GM19025 (cell line): ENCODE measurements around the gene OSBPL9.
"Not testable (repeated sequence)": the region's sequence is repeated elsewhere in the genome, so short reads cannot be mapped to it uniquely, and the experiment has no call there.

ENCODE experiments used
- ATAC-seq: cut with Tn5 transposase; IDR thresholded peaks from one replicate; pipeline ENCODE4 v1.9.1; 2021; ENCODE audit warnings: mild to moderate bottlenecking, low read depth, moderate library complexity; ENCODE audit not compliant: unreplicated experiment

OSBPL9 gene

GRCh38 chr1:51758310-51758709 lies 141.4 kb downstream of the OSBPL9 start:
- no peak for ATAC-seq

DNA sequence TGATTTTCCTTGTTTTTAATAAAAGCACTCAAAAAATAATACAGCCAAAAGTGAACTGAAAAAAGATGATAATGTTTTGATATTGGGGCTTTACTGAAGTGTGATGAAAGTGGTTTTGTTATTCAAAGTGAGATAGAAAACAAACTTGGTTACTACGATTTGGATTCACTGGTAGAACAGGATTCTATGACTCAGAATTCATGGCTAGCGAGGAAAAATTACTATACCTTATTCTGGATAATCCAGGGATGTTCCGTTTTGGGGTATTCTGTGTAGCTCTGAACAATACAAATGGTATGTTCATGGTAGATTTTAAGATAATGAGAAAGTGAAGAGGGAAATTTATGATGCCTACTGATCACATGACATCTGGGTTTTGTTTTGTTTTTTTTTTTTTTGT lies 144.0 kb downstream of the OSBPL9 start:
- no peak for ATAC-seq

DNA sequence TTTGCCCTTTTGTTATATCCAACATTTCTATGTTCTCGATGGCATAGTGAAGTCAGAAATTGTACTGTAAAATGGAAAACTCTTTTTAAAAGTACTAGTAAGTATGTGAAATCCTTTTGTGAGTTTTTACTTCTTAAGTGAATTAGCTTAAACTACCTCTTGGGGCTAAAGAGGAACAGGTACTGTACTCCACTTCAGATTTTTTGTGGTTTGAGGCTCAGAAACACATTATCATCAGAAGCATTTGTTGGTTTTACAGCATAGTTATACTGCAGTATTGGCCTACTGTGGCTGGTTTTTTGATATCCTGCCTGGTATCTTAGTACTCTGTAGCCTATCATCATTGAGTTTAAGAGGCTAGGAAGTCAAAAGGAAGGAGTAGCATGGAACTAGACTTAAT lies 144.5 kb downstream of the OSBPL9 start:
- ATAC-seq = no peak

DNA sequence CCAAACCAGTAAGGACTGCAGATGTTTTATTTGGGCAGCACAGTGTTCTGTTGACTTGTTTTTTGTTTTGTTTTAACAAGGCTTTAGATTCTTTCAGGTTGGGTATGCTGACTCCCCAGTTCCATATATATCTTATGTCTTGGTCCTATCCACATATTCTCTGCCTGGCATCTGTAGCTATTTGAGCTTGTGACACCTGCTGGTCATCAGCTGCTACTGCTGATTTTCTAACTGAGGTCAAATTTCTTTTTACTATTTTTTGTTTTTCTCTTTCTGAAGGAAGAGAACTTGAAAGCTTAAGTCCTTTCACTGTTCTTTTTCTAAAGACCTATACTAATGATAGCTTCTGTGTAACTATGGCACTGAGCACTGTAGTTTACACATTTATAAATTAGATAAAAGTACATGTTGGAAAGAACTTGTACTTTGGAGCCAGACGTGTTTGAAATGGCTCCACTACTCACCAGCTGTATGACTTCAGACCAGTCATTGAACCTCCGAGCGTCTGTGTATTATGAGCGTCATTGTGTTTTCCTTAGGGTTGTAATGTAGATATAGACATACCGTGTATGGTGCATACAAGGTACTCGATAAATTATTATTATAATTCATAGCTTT lies 152.2 kb downstream of the OSBPL9 start:
- ATAC-seq = no peak

GRCh38 chr1:51776408-51776807 lies 159.5 kb downstream of the OSBPL9 start:
- ATAC-seq = no peak

- no peak for ATAC-seq
Measured at GRCh38 chr1:51780927-51781326, 164.0 kb downstream of the OSBPL9 start.

GRCh38 chr1:51784997-51785421 lies 168.1 kb downstream of the OSBPL9 start:
- no peak for ATAC-seq

DNA sequence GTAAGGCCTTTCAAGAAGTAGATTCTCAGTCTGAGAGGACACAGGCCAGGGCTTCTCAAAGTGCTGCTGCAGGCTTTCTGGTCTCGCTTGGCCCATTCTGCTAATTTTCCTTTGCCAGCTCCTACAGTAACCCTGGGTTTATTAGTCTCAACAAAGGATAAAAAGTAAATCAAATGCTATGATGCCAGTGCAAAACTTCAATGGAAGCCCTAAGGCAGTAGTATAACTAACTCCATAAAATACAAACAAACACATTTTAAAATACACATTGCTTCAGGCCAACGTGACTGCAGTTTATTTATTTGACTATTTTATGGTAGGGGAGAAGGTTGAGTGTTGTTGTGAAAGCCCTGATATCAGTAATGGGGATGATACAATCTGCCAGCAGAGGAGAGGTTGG lies 172.0 kb downstream of the OSBPL9 start:
- ATAC-seq = no peak

DNA sequence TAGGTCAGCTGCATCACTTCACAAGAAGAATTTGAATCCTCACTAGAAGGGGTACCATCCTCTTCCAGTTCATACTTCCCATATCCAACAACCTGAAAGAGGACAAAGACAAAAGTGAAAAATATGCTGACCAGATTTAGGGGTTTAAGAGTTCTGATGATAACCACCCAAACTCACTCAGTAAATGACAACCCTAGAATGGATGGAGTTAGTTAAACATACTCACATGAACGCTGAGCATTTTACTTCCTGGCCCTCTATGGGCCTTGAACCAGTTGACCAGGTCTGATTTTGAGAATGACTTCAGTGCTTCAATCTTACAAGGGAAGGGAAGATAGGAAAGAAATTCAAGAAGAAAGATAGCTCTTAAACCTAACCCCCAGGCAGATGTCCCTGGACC lies 172.4 kb downstream of the OSBPL9 start:
- no peak for ATAC-seq

DNA sequence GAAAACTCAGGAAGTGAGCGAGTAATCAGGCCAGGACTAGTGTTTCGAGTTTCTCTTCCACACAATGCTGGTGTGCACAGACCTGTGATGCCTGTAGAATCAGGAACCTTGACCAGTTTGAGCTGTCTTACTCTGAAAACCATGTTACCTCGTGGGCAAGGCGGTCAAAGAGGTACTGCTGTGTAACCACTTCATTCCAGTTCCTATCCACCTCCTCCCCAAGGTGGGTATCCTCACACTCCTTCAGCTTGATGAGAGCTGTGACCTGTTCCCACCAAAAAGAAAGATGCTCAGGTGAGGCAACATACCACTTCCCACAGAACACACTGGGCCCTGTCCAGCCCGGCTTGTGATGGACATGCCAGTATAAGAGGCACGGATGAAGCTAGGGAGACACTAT lies 173.5 kb downstream of the OSBPL9 start:
- ATAC-seq = no peak

- no peak for ATAC-seq
Measured at GRCh38 chr1:51791888-51792287, 175.0 kb downstream of the OSBPL9 start.

GRCh38 chr1:51792864-51793263 lies 176.0 kb downstream of the OSBPL9 start:
- ATAC-seq = no peak

DNA sequence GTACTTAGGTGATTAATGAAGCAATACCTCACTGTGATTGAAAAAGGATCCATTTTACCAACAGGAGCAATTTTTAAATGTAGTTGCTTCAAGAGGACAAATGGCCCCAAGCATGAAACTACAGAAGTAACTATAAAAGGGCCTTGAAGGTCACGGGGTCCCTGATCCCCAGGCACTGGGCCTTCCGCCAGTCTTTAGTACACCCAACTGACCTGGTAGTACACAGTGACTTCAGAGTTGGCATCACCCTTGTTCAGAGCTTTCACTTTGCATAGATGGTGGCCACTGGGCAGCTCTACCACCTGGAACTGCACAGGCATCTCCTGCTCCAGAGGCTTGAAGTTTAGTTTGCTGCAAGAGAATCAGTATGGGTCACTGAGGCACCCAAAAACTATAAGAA lies 177.4 kb downstream of the OSBPL9 start:
- ATAC-seq = no peak

GRCh38 chr1:51794868-51795267 lies 178.0 kb downstream of the OSBPL9 start:
- no peak for ATAC-seq

- no peak for ATAC-seq
Measured at GRCh38 chr1:51799372-51799771, 182.5 kb downstream of the OSBPL9 start.

DNA sequence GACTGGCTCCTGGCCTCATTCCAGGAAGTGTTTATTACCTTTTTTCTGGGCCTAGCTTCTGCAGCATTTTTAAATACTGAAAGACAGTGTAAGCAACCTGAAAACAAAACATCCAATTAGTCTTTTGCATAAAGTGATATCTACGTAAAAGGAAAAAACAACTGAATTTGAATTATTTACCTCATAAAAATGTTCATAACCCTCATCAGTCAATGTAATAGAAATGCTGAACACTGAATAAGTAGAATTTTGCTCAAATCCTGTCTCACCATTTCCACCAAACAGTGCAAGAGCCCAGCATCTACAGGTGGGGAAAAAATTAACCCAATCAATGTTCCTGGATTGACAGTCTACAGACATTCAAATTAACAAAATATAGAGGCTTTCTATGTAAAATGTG lies 197.6 kb downstream of the OSBPL9 start:
- ATAC-seq = no peak

DNA sequence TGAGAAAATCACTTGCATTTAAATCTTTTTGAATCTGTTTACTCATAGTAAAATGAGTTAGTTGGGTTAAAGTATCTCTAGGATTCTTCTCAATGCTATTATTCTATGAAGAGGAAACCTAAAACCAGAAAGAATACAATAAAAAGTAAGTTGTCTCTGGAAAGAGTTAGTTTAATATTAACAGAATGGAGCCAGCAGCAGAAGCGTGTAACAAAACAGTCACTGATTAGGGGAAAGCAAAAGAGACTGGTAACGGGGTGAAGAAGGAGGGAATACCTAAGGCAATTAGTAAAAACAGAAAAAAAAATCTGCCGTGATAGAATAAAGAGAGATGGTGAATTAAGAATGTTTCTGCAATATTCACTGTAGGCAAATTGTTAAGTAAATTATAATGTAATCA lies 201.6 kb downstream of the OSBPL9 start:
- no peak for ATAC-seq

DNA sequence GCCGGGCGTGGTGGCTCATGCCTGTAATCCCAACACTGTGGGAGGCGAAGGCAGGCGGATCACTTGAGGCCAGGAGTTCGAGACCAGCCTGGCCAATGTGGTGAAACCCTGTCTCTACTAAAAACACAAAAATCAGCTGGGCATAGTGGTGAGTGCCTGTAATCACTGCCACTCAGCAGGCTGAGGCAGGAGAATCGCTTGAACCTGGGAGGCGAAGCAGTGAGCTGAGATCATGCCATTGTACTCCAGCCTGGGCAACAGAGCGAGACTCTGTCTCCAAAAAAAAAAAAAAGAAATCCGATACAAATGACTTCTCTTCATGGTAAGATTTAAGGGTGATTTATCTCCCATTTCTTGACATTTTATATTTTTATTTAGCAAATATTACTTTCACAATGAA lies 202.1 kb downstream of the OSBPL9 start:
- not testable (repeated sequence) for ATAC-seq

GRCh38 chr1:51819810-51820209 lies 202.9 kb downstream of the OSBPL9 start:
- ATAC-seq = no peak

DNA sequence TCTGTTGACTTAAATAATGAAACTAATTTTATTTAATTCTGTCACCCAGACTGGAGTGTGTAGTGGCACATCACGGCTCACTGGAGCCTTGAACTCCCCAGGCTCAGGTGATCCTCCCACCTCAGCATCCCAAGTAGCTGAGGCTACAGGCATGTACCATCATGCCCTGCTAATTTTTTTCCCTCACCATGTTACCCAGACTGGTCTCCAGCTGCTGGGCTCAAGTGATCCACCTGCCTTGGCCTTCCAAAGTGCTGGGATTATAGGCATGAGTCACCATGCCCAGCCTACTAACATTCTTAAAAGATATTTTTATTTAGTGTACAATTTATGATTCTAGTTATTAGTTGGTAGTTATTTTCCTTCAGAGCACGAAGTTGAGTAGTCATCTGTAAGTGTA lies 212.2 kb downstream of the OSBPL9 start:
- no peak for ATAC-seq

DNA sequence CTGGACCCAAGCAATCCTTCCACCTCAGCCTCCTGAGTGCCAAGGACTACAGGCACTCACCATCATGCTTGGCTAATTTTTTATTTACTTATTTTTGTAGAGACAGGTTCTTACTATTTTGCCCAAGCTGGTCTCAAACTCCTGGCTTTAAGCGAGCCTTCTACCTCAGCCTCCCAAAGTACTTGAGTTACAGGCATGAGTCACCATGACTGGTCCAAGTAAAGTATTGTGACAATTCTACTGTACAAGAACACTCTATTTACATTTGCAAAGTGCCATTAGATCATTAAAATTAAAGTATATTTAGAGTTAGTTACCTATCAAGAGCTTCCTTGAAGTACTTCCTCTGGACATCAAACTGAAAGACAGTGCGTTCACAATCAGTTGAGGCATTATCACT lies 216.8 kb downstream of the OSBPL9 start:
- ATAC-seq = no peak

GRCh38 chr1:51837243-51837642 lies 220.4 kb downstream of the OSBPL9 start:
- no peak for ATAC-seq
